AG08395 (cell line): Measurements from ENCODE around the gene LRRK2.
A peak's percentile ranks its signal among the peaks of the same experiment; 100 is the strongest.
"Not testable (repeated sequence)": the region's sequence is repeated elsewhere in the genome, so short reads cannot be mapped to it uniquely, and the experiment has no call there.

Experiments used
- DNase-seq: peaks from one replicate; pipeline ENCODE4 v3.0.0; 2012; ENCODE audit warnings: mixed read lengths, low spot score

LRRK2 gene

DNA sequence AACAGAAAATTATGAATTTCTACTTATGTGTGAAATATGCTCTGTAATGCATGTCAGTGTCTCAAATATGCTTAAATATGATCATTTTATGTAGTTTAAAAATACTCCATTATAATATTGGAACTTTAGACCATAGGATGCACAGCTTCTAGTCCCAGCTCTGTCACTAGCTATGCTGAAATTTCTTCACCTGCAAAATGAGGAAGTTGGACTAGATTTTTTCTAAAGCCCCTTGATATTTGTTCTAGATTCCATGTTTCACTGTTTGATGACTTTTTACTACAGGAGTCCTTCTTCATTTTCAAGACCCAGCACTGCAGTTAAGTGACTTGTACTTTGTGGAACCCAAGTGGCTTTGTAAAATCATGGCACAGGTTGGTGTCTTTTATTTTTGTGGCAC lies 90.1 kb downstream of the LRRK2 start:
- no peak for DNase-seq

DNA sequence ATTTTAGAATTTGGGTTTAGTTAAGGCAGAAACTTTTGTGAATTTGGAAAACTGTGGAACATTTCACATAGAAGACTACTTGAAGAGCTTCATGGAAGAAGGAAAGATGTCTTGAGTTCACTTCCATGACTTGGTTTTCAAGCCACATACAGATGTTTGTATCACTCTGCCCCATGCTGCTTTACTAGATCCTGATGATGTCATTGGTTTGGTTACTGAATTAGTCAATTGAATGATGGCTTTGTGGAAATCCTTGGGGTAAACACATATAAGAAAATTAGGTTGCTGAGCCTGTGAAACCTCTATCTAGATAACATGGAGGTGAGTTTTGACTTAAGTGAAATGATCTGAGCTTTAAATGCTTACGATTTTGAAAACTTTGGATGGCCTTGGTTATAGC lies 90.6 kb downstream of the LRRK2 start:
- no peak for DNase-seq

DNA sequence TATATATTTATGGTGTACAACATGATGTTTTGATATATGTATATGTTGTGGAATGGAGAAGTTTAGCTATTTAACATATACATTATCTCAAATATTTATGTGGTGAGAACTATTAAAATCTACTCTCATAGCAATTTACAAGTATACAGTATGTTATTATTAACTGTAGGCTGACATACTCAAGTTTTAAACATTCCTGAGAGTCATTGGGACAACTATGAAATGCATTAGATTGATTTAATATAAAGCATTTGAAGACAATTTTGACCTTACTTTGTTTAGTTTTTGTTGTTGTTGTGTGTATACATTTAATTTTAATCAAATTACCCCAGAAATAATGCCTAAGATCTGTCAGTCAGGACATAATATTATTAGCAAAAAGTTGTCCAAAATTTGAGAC lies 99.5 kb downstream of the LRRK2 start:
- no peak for DNase-seq

DNA sequence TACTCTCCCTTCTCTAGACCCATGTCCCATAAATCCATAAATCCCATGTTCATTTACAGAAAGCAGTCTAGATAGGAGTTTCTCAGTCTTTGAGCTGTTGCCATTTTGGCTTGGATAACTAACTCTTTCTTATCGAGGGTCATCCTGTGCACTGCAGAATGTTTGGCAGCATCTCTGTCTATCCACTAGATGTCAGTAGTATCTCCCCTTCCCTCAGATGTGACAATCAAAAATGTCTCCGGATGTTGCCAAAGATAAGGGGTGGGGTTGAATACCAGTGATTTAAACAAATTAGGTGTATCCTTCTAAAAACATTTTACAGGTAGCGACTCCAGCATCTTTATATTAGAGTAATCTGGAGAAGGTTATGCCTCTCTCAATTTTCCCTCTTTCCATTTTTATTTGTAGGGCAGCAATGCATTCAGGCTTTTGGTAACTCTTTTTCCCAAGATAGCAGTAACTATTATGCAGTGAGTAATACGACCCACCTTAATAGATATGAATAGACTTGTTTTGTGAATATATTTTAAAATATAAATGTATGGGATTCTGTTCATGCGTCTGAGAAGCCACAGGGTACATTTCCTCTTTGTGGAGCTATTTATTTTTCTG lies 100.7 kb downstream of the LRRK2 start:
- DNase-seq, result peak; percentile 14

DNA sequence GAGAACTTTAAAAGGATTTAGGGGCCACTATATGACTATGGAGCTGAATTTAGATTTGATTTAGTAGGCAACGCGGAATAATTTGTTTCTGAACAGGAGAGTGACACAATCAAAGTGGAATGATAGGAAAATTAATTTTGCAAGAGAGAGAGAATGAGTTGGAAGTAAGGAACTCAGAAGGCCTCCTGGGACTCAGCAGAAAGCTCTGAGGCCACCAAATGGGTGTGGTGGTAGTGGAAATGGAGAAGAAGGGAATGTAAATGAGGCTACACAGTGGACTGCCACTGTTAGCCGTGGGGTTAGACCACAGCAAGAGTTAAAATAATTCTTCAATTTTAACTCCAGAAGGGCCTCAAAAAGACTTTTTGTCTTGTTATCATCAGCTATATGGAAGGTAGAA lies 102.7 kb downstream of the LRRK2 start:
- DNase-seq, result no peak

DNA sequence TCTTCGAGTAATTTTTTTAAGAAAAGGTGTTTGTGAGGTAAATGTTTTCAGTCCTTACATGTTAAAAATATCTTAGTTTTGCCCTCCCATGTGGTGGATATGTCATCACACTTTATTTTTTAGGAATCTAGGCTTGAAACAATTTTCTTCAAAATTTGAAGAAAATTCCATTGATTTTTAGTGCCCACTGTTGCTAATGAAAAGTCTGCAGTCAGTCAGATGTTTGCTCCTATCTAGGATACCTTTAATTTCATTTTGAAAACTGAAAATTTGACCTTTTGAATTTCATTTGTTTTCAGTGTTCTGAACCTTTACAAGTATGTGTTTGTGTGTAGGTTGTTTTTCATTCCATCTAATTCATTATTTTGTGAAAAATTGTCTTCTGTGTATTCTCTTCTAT lies 105.4 kb downstream of the LRRK2 start:
- DNase-seq, result no peak

DNA sequence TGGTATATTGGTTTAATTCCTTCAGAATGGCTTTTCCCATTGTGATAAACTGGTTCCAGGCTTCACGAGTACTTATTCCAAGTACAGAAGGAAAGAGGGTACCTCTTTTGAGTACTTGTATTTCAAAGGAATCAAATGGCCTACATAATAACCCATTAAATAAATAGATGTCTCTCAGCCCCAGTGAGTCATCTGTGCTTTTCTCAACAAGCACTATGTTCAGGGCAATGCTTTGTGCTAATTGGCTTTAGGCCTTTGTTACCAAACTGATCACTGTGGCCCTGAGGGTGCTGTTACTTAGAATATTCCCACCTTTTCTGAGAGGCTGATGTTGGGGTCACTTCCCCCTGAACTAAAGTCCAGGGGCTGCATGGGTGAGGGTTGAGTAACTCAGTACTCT lies 107.1 kb downstream of the LRRK2 start:
- no peak for DNase-seq

DNA sequence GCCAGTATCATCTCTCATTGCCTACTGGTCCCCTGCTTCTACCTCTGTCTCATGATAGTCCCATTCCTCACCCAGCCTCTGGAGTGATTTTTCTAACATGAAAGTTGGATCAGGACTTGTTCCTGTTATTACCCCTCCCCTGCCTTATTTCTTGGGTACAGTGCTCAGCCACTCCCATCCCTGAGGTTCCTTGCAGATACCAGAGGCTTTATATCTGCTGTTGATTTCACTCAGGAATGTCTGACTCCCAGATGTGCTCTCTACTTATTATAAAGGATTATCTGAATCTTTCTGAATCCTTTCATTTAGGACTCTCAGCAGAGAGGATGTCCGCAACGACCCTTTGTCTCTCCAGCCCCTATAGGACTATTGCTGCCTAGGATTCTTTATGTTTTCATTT lies 111.2 kb downstream of the LRRK2 start:
- no peak for DNase-seq

DNA sequence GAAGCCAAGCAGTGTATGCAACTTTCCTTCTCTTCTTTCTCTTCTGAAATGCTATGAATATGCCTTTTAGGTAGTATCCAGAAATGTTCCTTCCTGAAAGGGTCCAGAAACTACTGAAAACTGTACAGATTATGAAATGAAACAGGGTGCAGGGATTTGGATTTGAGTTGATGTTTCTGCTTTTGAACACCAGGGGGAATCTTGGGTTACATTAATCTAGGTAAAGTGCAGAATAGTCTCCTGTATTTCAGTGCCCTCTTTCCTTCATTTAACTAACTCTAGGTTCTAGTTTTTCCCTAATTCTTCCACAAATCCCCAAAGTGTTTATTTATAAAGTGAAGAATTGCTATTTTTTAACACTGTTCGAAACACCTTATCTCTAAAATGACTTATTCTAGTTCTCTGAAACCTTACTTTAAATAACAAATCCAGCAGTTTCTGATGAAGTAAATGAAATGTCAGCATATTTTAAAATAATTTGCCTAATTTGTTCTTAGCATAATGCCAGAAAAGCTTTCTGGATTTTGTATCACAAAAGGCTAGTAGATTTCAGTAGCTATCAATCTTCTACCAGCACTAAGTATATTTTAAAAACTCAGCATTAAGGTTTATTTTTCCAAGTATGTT lies 111.9 kb downstream of the LRRK2 start:
- peak; percentile 50 for DNase-seq

DNA sequence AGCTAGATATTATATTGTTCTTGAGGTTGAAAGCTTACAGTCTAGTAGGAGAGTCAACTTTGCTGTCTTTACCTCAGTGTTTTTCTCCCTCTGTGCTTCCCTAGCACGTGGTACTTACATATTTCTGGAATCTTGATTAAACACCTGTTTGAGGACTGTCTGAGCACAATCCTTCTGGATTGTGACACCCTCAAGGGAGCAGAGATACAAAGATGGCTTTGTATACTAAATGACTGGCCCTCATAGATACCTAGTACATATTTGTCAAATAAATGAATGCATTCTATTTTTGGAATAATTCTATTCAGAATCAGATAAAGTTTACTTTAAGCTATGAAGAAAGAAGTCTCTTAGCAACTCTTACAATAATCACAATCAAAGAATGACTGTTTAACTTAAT lies 113.3 kb downstream of the LRRK2 start:
- DNase-seq, result no peak

DNA sequence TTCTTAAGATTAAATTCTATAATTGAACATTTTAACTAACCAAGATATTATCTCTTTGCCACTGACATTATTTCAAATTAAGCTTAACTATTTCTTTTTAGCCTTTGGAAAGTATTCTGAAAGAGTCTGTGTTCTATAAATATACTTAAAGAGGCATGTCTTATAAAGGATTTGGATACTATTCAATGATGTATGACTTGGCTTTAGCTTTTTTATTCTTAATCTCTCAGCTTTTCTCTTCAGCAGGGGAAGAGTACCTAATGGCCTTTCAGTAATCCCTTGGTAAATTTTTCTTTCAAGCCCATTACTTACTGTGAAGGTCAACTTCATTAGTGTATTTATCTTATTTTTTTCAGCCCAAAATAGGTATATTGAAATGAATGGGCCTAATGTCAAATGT lies 113.8 kb downstream of the LRRK2 start:
- DNase-seq, result no peak

DNA sequence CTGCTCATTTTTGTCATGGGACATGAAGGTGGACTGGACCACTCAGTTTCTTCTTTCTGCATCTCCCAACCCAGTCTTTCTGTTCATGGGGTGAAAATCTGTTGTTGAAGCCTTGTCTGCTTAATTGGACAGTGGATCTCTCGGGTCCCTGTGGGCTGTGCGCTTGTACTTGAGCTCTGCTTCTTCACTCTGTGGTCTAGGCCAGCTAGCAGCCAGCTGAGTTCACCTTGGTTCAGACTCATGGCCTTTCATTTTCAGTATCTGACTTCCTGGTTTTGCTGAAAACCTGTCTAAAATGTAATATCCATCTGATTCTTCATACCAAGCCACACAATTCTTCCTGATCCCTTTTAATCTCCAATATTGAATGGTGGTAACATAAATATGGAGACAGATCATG lies 117.2 kb downstream of the LRRK2 start:
- DNase-seq, result no peak

DNA sequence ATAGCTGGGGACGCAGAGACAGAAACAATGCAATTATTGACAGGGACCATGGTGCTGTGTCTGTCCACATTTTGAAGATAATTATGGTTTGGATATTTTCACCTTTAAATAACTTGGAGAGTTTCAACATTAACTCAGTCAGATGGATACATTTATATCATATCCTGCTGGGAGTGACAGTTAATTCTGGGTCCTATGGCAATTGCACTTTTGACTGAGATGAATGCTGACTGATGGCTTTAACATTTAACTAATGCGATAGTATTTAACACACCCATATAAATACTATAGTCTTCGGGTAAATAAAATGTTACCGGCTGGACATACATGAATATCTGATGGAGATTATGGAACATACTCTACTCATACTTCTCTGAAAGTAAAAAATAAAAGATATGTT lies 118.3 kb downstream of the LRRK2 start:
- DNase-seq, result no peak

DNA sequence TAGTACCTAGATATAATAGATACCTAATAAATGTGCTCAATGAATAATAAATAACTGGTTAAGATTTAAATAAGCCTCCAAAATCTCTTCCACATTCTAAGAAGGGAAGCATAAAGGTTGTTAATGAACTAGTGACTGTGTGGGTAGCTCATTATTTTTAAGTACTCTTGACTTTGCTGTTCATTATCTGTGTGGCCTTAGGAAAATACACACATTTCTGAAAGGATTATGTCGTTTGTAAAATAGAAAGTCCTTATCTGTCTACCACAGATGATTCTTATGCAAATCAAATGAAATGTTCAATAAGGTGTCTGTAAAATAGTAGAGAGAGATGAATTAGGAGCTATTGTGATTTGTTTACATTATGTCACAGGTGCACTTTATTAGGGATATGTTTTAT lies 119.5 kb downstream of the LRRK2 start:
- no peak for DNase-seq

DNA sequence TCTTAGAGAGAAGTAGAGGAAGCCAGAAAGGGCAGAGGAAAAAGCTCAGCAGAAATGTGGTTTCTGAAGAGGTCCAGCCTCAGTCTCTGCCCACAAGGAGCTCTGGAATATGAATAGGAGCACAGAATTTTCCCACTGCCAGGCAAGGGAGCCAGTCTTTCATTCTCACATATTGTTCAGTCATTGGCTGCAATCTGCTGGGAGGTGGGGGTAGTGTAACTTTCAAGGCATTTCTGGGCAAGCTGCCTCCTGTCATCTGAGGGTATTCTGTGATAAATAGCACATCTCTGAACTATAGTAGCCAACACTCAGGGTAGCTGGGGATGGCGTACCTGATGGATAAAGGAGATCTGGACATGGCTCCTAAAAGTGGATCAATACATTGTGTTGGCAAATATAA lies 127.2 kb downstream of the LRRK2 start:
- no peak for DNase-seq

DNA sequence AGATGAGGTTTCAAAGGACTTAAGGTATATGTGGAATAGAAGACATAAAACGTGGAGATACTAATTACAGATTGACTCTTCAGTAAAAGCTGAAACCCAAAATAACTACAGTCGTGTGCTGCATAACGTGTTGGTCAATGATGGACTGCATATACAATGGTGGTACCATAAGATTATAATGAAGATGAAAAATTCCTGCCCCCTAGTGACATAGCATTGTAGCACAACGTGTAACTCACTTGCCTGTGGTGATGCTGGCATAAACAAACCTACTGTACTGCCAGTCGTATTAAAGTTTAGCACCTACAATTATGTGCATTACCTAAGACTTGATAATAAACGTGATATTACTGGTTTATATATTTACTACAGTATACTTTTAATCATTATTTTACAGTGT lies 150.3 kb downstream of the LRRK2 start:
- DNase-seq, result no peak

DNA sequence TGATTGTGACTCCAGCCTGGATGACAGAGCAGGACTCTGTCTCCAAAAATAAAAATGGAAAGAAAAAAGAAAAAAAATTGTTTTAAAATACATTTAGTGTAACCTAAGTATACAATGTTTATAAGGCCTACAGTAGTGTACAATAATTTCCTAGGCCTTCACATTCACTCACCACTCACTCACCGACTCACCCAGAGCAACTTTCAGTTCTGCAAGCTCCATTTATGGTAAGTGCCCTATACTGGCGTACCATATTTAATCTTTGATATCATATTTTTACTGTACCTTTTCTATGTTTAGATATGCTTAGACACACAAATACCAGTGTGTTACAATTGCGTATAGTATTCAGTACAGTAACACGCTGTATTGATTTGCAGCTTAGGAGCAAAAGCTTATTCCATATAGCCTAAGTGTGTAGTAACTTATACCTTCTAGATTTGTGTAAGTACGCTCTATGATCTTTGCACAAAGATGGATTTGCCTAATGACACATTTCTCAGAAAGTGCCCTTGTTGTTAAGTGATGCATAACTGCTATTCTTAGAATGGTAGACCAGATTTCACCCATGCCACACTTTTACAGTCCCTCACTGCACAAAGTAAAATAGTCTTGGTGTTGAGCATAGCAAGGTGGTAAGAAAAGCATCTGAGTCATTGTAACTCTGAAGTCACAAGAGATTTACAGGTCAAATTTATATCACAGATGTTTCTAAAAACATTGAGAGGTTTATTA lies 151.9 kb downstream of the LRRK2 start:
- DNase-seq, result no peak

DNA sequence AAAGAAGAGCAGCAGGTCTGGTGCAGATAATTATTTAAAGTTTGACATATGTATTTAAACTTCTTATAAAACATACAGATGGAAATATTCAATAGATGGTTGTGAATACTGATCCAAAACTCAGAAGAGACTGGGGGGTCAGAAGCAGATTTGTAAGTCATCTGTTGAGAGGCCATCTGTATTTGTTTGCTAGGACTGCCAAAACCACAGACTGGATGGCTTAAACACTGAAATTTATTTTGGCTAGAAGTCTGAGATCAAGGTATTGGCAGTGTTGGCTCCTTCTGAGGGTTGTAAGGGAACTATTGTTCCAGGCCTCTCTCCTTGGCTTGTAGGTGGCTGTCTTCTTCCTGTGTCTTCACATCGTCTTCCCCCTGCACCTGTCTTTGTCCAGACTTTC lies 153.9 kb downstream of the LRRK2 start:
- no peak for DNase-seq

DNA sequence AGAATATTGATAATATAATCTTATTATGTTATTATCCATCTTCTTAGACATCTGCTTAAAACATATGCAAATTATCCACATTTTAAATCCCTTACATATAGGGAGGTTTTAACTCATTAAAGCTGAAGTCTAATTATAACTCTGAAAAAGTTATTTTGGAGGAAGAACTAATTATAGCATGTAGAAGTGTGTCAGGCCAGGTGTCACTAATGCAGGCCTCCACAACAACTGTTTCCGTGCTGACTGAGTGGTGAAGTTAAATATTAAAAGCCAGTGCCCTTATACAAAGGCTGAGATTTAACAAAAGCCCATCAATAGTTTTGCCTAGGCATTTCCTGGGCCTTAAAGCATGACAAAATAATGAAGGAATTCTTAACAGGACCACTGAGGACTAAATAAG lies 157.4 kb downstream of the LRRK2 start:
- no peak for DNase-seq

DNA sequence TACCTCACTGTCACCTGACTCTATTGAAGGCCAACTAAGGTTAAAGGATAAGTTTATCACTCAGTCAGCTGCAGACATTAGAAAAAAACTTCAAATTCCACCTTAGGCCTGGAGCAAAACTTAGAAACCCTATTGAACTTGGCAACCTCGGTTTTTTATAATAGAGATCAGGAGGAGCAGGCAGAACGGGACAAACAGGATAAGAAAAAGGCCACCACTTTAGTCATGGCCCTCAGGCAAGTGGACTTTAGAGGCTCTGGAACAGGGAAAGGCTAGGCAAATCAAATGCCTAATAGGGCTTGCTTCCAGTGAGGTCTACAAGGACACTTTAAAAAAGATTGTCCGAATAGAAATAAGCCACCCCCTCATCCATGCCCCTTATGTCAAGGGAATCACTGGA lies 162.5 kb downstream of the LRRK2 start:
- not testable (repeated sequence) for DNase-seq

DNA sequence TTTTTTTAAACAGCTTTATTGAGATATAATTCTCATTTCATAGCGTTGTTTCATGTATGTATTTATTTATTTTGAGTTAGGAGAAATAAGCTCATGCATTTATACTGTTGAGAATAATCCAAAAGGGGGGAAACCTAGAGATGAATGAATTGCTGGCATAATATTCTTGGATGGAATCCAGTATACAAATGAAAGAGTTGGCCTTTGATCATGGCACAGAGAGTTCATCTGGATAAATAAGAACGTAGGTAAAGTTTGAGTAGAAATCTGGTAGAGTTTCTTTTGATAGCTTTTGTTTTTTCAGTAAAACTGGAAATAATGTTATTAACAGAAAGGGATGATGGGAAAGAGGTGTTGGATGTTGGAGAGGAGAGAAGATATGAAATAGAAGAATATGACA lies 166.2 kb downstream of the LRRK2 start:
- no peak for DNase-seq

DNA sequence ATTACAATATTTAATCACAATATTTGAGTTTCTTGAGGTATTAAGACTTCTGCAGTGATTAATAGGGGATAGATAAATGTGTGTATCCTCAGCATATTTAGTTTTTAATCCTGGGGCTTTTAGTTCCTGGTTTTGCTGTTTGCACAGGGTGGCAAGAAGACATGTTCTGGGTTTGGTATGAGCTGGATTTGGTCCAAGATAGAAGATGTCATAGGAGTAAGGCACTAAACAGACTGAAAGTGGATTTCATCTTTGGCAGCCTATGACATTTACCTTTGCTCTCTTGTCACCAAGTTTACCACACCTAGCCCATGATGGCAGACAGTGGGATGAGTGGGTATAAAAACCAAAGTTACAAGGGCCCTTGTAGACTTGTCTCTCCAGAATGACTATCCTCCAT lies 168.2 kb downstream of the LRRK2 start:
- no peak for DNase-seq

DNA sequence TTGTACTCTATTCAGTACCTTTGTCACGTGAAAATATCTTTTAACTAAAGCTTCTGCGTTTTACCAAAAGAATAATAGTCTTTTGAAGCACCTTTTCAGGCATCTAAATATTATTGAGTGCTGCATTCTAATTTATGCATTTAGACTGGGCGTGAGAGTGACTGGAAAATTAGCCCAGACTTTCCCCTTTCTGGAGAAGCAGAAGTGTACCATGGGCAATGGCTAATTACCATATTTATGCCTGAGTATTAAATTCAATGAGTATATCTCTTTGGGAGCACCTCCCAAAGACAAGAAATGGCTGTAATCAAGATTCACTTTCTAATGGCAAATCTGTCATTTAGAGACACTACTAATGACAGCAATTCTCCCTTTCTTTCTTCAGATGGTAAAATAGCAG lies 174.9 kb downstream of the LRRK2 start:
- no peak for DNase-seq

DNA sequence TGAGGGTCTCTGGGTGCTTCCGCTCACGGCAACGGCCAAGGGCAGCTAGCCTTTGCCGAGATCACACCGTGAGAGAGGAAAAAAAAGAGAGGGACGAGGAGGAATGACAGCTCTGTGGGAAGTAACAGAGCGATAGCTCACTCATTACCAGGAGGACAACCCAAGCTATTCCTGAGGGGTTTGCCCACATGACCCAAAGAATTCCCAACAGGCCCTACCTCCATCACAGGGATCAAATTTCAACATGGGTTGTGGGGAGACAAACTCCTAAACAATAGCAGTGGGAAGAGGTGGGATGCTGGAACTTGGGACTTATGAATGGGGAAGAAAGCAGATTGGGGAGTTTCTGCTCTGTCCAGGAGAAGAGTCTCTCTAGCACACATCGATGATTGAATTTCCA lies 180.6 kb downstream of the LRRK2 start:
- DNase-seq, result no peak
